Measurements from ENCODE around the gene STK16.
A peak's percentile ranks its signal among the peaks of the same experiment; 100 is the strongest.

The STK16 gene

GRCh38 chr2:219205165-219205538, 40.1 kb upstream of the STK16 start:
- H3K9me2 ChIP-seq (replicated peaks; ENCODE audit: low read depth, low read length) = no peaks in the 10 kb centered on the region
- no peak overlapping the region for H3K4me3 ChIP-seq (ENCODE audit: low read length, poor library complexity, severe bottlenecking)
- no peak overlapping the region for H3K9ac ChIP-seq (ENCODE audit: low read depth, low read length, poor library complexity, severe bottlenecking)
- peaks cover 8% of the 10 kb centered on the region; the same call in 1 of the 2 replicates for H3K9me3 ChIP-seq (ENCODE audit: insufficient read depth, low read depth, low read length)
- H3F3A ChIP-seq (ENCODE audit: low read depth) = peaks cover 8% of the 10 kb centered on the region; the same call in 1 of the 2 replicates
- no peaks in the 10 kb centered on the region for H3K27me3 ChIP-seq (ENCODE audit: insufficient read depth, low read length, poor library complexity, severe bottlenecking)
- H3K4me2 ChIP-seq (ENCODE audit: low read depth, low read length, poor library complexity, severe bottlenecking) = no peak overlapping the region
- no peaks in the 10 kb centered on the region for H3K36me3 ChIP-seq (ENCODE audit: insufficient read depth, low read length)
- H3K4me1 ChIP-seq (ENCODE audit: insufficient read depth, low read length, poor library complexity, severe bottlenecking) = peaks cover 18% of the 10 kb centered on the region
- TF ChIP-seq, protein P1, sequence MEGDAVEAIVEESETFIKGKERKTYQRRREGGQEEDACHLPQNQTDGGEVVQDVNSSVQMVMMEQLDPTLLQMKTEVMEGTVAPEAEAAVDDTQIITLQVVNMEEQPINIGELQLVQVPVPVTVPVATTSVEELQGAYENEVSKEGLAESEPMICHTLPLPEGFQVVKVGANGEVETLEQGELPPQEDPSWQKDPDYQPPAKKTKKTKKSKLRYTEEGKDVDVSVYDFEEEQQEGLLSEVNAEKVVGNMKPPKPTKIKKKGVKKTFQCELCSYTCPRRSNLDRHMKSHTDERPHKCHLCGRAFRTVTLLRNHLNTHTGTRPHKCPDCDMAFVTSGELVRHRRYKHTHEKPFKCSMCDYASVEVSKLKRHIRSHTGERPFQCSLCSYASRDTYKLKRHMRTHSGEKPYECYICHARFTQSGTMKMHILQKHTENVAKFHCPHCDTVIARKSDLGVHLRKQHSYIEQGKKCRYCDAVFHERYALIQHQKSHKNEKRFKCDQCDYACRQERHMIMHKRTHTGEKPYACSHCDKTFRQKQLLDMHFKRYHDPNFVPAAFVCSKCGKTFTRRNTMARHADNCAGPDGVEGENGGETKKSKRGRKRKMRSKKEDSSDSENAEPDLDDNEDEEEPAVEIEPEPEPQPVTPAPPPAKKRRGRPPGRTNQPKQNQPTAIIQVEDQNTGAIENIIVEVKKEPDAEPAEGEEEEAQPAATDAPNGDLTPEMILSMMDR (conservative IDR thresholded peaks at IDR 0.05; ENCODE audit: low read length) = no peak
- H4K20me1 ChIP-seq (ENCODE audit: insufficient read depth, low read length, poor library complexity, severe bottlenecking) = peaks cover 4% of the 10 kb centered on the region
- H3K79me2 ChIP-seq (ENCODE audit: insufficient read depth, low read length) = peaks cover 9% of the 10 kb centered on the region; the same call in 1 of the 2 replicates
- no peak overlapping the region for H2AFZ ChIP-seq (ENCODE audit: low read length)

DNA sequence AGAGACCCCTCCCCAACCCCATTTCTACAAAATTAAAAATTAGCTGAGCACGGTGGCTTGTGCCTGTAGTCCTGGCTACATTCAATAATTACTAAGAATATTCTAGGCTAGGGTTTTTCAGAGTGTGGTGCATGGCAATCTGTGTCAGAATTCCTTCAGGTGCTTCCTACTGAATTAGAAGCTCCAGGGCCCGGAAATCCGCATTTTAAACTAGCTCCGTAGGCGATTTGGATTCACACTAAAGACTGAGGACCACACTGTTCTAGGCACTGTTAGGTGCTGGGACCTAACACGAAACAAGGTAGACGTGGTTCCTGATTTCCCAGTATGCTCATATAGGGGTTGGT, 39.3 kb upstream of the STK16 start:
- Histone ChIP-seq H3F3A (ENCODE audit: low read depth) (0 out of 2 replicates have a peak, but pooled peaks cover 5% of the 10 kb centered on the region), H3K4me2 (ENCODE audit: low read depth, low read length, poor library complexity, severe bottlenecking) (peak overlapping the region; percentile 99), H3K9ac (ENCODE audit: low read depth, low read length, poor library complexity, severe bottlenecking) (peak overlapping the region; percentile 87), H3K9me3 (ENCODE audit: insufficient read depth, low read depth, low read length) (peaks cover 8% of the 10 kb centered on the region; the same call in 1 of the 2 replicates), H3K79me2 (ENCODE audit: insufficient read depth, low read length) (peaks cover 9% of the 10 kb centered on the region; the same call in 1 of the 2 replicates), H3K4me1 (ENCODE audit: insufficient read depth, low read length, poor library complexity, severe bottlenecking) (peaks cover 18% of the 10 kb centered on the region), H2AFZ (ENCODE audit: low read length) (peak overlapping the region; percentile 90), H3K27me3 (ENCODE audit: insufficient read depth, low read length, poor library complexity, severe bottlenecking) (no peaks in the 10 kb centered on the region), H3K9me2 (replicated peaks; ENCODE audit: low read depth, low read length) (no peaks in the 10 kb centered on the region), H3K36me3 (ENCODE audit: insufficient read depth, low read length) (no peaks in the 10 kb centered on the region), H3K4me3 (ENCODE audit: low read length, poor library complexity, severe bottlenecking) (peak overlapping the region; percentile 90), H4K20me1 (ENCODE audit: insufficient read depth, low read length, poor library complexity, severe bottlenecking) (peaks cover 4% of the 10 kb centered on the region)
- TF ChIP-seq, protein P1 (conservative IDR thresholded peaks at IDR 0.05; ENCODE audit: low read length) = no peak
- no peak for TF ChIP-seq EZH2phosphoT487 (IDR thresholded peaks at IDR 0.05; ENCODE audit: borderline replicate concordance)

DNA sequence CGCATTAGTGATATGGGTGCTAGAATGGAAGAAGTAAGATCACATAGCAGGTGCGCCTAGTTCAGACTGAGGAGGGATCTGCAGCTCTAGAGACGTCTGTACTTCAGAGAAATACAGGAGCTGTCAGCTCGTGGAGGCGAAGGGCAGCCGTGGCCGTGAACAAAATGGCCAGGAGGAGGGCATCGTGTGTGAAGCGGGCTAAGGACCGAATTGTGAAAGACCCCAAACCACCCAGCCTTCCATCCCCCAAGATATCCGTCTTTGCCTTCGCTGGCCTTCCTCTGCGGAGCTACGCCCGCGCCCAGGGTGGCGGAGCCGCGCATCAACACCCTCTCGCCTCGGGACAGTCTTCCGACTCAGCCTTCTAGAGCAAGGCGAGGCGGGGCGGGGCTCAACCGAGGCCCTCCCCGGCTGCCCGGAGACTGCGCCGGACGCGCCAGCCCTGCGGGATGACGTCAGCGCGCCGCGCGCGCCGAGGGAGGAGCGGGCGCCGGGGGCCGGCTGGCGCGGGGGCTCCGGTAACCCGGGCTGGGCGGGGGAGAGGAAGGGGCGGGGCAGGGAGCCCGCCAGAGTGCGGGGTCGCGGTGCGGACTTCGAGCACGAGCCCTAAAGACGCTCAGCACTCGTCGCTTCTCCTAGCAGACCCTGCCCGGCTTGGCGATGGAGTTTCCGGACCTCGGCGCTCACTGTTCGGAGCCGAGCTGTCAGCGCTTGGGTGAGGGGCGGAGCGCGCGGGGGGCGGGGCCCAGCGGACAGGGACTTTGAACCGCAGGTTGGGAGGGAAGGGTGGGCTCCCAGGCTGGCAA, 38.7 kb upstream of the STK16 start, which contains the start of gene ZFAND2B:
ZFAND2B (plus strand) TSS at position 455 of the 806 bp plus-strand sequence; CDS start at position 661, 206 bp downstream.
- Histone ChIP-seq H3K4me3 (ENCODE audit: low read length, poor library complexity, severe bottlenecking) (peak within 1 kb of the TSS; percentile 90), H3K36me3 (ENCODE audit: insufficient read depth, low read length) (no peaks in the 10 kb centered on the region), H3K27me3 (ENCODE audit: insufficient read depth, low read length, poor library complexity, severe bottlenecking) (no peaks in the 10 kb centered on the region), H3K79me2 (ENCODE audit: insufficient read depth, low read length) (peaks cover 9% of the 10 kb centered on the region; the same call in 1 of the 2 replicates), H3K9me3 (ENCODE audit: insufficient read depth, low read depth, low read length) (peaks cover 8% of the 10 kb centered on the region; the same call in 1 of the 2 replicates), H3K4me1 (ENCODE audit: insufficient read depth, low read length, poor library complexity, severe bottlenecking) (peaks cover 18% of the 10 kb centered on the region), H4K20me1 (ENCODE audit: insufficient read depth, low read length, poor library complexity, severe bottlenecking) (peaks cover 4% of the 10 kb centered on the region), H3K9ac (ENCODE audit: low read depth, low read length, poor library complexity, severe bottlenecking) (peak within 1 kb of the TSS; percentile 87), H3K4me2 (ENCODE audit: low read depth, low read length, poor library complexity, severe bottlenecking) (peak within 1 kb of the TSS; percentile 100), H3F3A (ENCODE audit: low read depth) (0 out of 2 replicates have a peak, but pooled peaks cover 5% of the 10 kb centered on the region), H2AFZ (ENCODE audit: low read length) (peak within 1 kb of the TSS; percentile 93), H3K9me2 (replicated peaks; ENCODE audit: low read depth, low read length) (no peaks in the 10 kb centered on the region)
- TF ChIP-seq, protein P1 (conservative IDR thresholded peaks at IDR 0.05; ENCODE audit: low read length) = no peak
- TF ChIP-seq EZH2phosphoT487 (IDR thresholded peaks at IDR 0.05; ENCODE audit: borderline replicate concordance) = no peak

All from Loucy (cell line).